Testis (tissue), 2 donors: Measurements from ENCODE around the gene CHCHD3.

ENCODE experiments used
- CTCF ChIP-seq, 3 experiments: fragments of 450-650 bp in 2 of 3; fragments of 200-600 bp in 1 of 3; sonication (generic) in 1 of 3; IDR thresholded peaks; one replicate each; pipeline ENCODE4 v1.5.1; 2016 to 2019; ENCODE audit warnings: antibody characterized with exemption in 3 of 3, mild to moderate bottlenecking in 2 of 3, moderate library complexity in 1 of 3
- POLR2A ChIP-seq: fragments of 450-650 bp; IDR thresholded peaks from one replicate; pipeline ENCODE4 v1.6.1; 2017; ENCODE audit warnings: antibody characterized with exemption, mild to moderate bottlenecking, moderate library complexity

DNA sequence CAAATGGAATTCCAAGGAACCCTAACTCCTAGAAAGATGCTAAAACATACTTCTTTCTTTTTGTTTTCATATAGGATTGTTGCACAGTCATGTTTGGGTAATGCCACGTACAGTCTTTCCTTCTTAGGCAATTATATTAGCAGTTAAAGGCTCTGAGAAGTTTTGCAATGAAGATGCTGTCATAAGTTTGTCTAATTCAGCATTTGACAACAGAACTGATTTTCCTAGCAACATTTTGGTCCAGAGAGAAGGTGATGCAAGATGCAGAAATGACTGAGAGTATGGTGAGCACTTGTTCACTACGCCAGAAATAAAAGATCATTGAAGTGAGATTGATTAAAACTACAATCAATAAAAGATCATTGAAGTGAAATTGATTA is 321.7 kb downstream of the CHCHD3 start:
- TF ChIP-seq CTCF (IDR thresholded peaks at IDR 0.05) (no peak), POLR2A (no peak)
